ENCODE measurements around the gene GRM7.

Gene GRM7

GRCh38 chr3:6971933-6972332, 111.0 kb downstream of the GRM7 start:
- DNase-seq (ENCODE audit: low read depth in 2 of 2): no peak

GRCh38 chr3:6985848-6986247, 124.9 kb downstream of the GRM7 start:
- no peak for DNase-seq (ENCODE audit: low read depth in 2 of 2)

- DNase-seq (ENCODE audit: low read depth in 2 of 2): no peak
These were observed 128.8 kb downstream of the GRM7 start for GRCh38 chr3:6989608-6990291.

GRCh38 chr3:6994081-6994668, 133.3 kb downstream of the GRM7 start:
- DNase-seq (ENCODE audit: low read depth in 2 of 2): no peak

- no peak for DNase-seq (ENCODE audit: low read depth in 2 of 2)
These were observed 139.6 kb downstream of the GRM7 start for GRCh38 chr3:7000501-7000900.

GRCh38 chr3:7001370-7001769, 140.5 kb downstream of the GRM7 start:
- no peak for DNase-seq (ENCODE audit: low read depth in 2 of 2)

GRCh38 chr3:7015683-7016440, 154.9 kb downstream of the GRM7 start:
- DNase-seq (ENCODE audit: low read depth in 2 of 2): no peak

GRCh38 chr3:7025581-7026300, 164.8 kb downstream of the GRM7 start:
- no peak for DNase-seq (ENCODE audit: low read depth in 2 of 2)

- DNase-seq (ENCODE audit: low read depth in 2 of 2): no peak
These were observed 168.6 kb downstream of the GRM7 start for GRCh38 chr3:7029562-7029961.

- DNase-seq (ENCODE audit: low read depth in 2 of 2): no peak
These were observed 177.5 kb downstream of the GRM7 start for GRCh38 chr3:7038394-7038793.

- no peak for DNase-seq (ENCODE audit: low read depth in 2 of 2)
These were observed 201.8 kb downstream of the GRM7 start for GRCh38 chr3:7062714-7063113.

GRCh38 chr3:7070461-7070860, 209.5 kb downstream of the GRM7 start:
- no peak for DNase-seq (ENCODE audit: low read depth in 2 of 2)

- no peak for DNase-seq (ENCODE audit: low read depth in 2 of 2)
These were observed 213.3 kb downstream of the GRM7 start for GRCh38 chr3:7074217-7074616.

- DNase-seq (ENCODE audit: low read depth in 2 of 2): no peak
These were observed 214.2 kb downstream of the GRM7 start for GRCh38 chr3:7075117-7075516.

- no peak for DNase-seq (ENCODE audit: low read depth in 2 of 2)
These were observed 215.0 kb downstream of the GRM7 start for GRCh38 chr3:7075901-7076300.

GRCh38 chr3:7082244-7082643, 221.3 kb downstream of the GRM7 start:
- no peak for DNase-seq (ENCODE audit: low read depth in 2 of 2)

GRCh38 chr3:7086417-7086816, 225.5 kb downstream of the GRM7 start:
- DNase-seq (ENCODE audit: low read depth in 2 of 2): no peak

GRCh38 chr3:7095116-7095515, 234.2 kb downstream of the GRM7 start:
- no peak for DNase-seq (ENCODE audit: low read depth in 2 of 2)

- no peak for DNase-seq (ENCODE audit: low read depth in 2 of 2)
These were observed 239.2 kb downstream of the GRM7 start for GRCh38 chr3:7100136-7100535.

GRCh38 chr3:7106635-7107034, 245.7 kb downstream of the GRM7 start:
- no peak for DNase-seq (ENCODE audit: low read depth in 2 of 2)

GRCh38 chr3:7112523-7113056, 251.7 kb downstream of the GRM7 start:
- no peak for DNase-seq (ENCODE audit: low read depth in 2 of 2)

- no peak for DNase-seq (ENCODE audit: low read depth in 2 of 2)
These were observed 283.9 kb downstream of the GRM7 start for GRCh38 chr3:7144697-7145308.
